ENCODE results near the gene ABCB8. TPM values are rescaled to one million over a fixed set of nuclear protein-coding genes. Genes with fewer than 3 reads are reported as not detected.

ABCB8 gene
- total and polyA plus RNA-seq, 2 of the 8 experiments (the other 6 are each of a cell fraction or from before 2014, with no cell fraction given), result 17.7 to 27.0 TPM

DNA sequence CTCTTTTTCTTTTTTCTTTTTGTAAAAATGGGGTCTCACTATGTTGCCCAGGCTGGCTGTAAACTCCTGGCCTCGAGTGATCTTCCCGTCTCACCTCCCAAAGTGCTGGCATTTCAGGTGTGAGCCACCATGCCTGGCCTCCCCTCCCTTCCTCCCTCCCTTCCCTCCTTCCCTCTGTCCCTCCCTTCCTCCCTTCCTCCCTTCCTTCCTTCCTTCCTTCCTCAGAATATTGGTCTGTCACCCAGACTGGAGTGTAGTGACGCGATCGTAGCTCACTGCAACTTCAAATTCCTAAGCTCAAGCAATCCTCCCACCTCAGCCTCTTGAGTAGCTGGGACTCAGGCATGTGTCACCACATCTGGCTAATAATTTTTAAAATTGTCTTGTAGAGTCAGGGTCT, 66.4 kb downstream of the ABCB8 start:
- WGBS, 2 experiments (ENCODE audit: extremely low coverage in 1 of 2, insufficient coverage in 1 of 2, insufficient read length in 1 of 2, insufficient replicate concordance in 2 of 2, low coverage in 1 of 2, low lambda C conversion rate in 2 of 2, missing lambda C conversion rate in 1 of 2), result 97% methylated on average over 5 of the region's 5 CpGs; no CpG with 5 or more reads in 1 of the 2 experiments
- Histone ChIP-seq H3K4ac (replicated peaks; ENCODE audit: insufficient read length, low read depth, low read length) (no peak overlapping the region), H3K18ac (ENCODE audit: extremely low read depth, low read length) (no peak overlapping the region), H4K20me1 (replicated peaks in 1 of 2; ENCODE audit: control insufficient read depth in 1 of 2, insufficient read depth in 2 of 2, low read length in 2 of 2) (peaks cover 37 to 47% of the 10 kb centered on the region in 2 experiments), H3K9me3 (ENCODE audit: insufficient read depth in 2 of 2, low read depth in 1 of 2, low read length in 1 of 2) (no peaks in the 10 kb centered on the region), H2BK15ac (ENCODE audit: low read length) (no peak overlapping the region), H3K4me3 (ENCODE audit: extremely low read depth in 1 of 4, insufficient read depth in 2 of 4, low read depth in 3 of 4, low read length in 4 of 4) (no peak overlapping the region), H3K14ac (ENCODE audit: insufficient read length) (no peak overlapping the region), H4K5ac (ENCODE audit: insufficient read length, low read depth, low read length) (no peak overlapping the region), H3K79me1 (ENCODE audit: low read depth, low read length) (peaks cover 18% of the 10 kb centered on the region), H2AFZ (ENCODE audit: low read length) (no peak overlapping the region), H4K91ac (replicated peaks; ENCODE audit: insufficient read length, low read length) (no peak overlapping the region), H3K9ac (replicated peaks in 1 of 4; ENCODE audit: extremely low read depth in 1 of 4, low read depth in 3 of 4, low read length in 3 of 4) (no peak overlapping the region), H3K79me2 (ENCODE audit: control insufficient read depth in 1 of 2, insufficient read depth in 2 of 2, low read length in 2 of 2) (peaks cover 11 to 84% of the 10 kb centered on the region in 2 experiments; a peak in 3 of 4 replicates), H3K4me1 (replicated peaks in 1 of 4; ENCODE audit: control insufficient read depth in 3 of 4, insufficient read depth in 4 of 4, low read length in 3 of 4) (peaks cover 0 to 7% (median 4%) of the 10 kb centered on the region in 4 experiments; a peak in 4 of 7 replicates), H3K27ac (ENCODE audit: low read depth, low read length) (no peak overlapping the region), H3K4me2 (ENCODE audit: insufficient read depth in 1 of 2, low read depth in 2 of 2, low read length in 2 of 2) (no peak overlapping the region), H3K27me3 (replicated peaks in 1 of 4; ENCODE audit: control insufficient read depth in 3 of 4, extremely low read depth in 1 of 4, insufficient read depth in 3 of 4, low read length in 3 of 4) (peaks cover 0 to 4% (median 0%) of the 10 kb centered on the region in 4 experiments; a peak in 2 of 7 replicates), H3K36me3 (ENCODE audit: control insufficient read depth in 2 of 4, insufficient read depth in 4 of 4, low read length in 3 of 4) (no peaks in the 10 kb centered on the region), H2BK12ac (ENCODE audit: low read depth, low read length) (no peak overlapping the region), H2BK120ac (replicated peaks; ENCODE audit: low read depth, low read length) (no peak overlapping the region), H3K23ac (ENCODE audit: insufficient read length) (no peak overlapping the region), H2BK5ac (ENCODE audit: low read depth, low read length) (no peak overlapping the region), H2AK5ac (ENCODE audit: low read depth, low read length) (no peak overlapping the region; the same call in 1 of the 2 replicates), H3K56ac (replicated peaks; ENCODE audit: insufficient read length, low read depth, low read length) (no peak overlapping the region), H4K8ac (ENCODE audit: extremely low read depth, insufficient read depth, low read length) (no peak overlapping the region), H3K23me2 (ENCODE audit: low read depth, low read length) (no peaks in the 10 kb centered on the region), H2BK20ac (ENCODE audit: low read length) (no peak overlapping the region)
- ChIA-PET CTCF (ENCODE audit: partially characterized antibody) (interaction anchor here (0.7 to 15.1 kb wide), 9 partner anchors 10 to 197 kb away, joined by 3 to 448 read pairs (median 5); no protein-coding TSS in a partner anchor), POLR2A (ENCODE audit: partially characterized antibody) (interaction anchor here (0.6 to 1.0 kb wide), 3 partner anchors 9 to 148 kb away, joined by 3 to 4 read pairs (median 4); no protein-coding TSS in a partner anchor)
- FAIRE-seq (no peak), DNase-seq (ENCODE audit: low read depth in 1 of 2, low spot score in 2 of 2) (no peak)
- TF ChIP-seq SP1 (IDR thresholded peaks at IDR 0.05; ENCODE audit: low read depth, low read length), result no peak
- TF ChIP-seq BCL11A (IDR thresholded peaks at IDR 0.05; ENCODE audit: low read depth in 2 of 2, low read length in 2 of 2), result no peak
- no peak for TF ChIP-seq ASH2L (IDR thresholded peaks at IDR 0.05; ENCODE audit: low read length)
- TF ChIP-seq, protein P1, sequence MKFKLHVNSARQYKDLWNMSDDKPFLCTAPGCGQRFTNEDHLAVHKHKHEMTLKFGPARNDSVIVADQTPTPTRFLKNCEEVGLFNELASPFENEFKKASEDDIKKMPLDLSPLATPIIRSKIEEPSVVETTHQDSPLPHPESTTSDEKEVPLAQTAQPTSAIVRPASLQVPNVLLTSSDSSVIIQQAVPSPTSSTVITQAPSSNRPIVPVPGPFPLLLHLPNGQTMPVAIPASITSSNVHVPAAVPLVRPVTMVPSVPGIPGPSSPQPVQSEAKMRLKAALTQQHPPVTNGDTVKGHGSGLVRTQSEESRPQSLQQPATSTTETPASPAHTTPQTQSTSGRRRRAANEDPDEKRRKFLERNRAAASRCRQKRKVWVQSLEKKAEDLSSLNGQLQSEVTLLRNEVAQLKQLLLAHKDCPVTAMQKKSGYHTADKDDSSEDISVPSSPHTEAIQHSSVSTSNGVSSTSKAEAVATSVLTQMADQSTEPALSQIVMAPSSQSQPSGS (IDR thresholded peaks at IDR 0.05; ENCODE audit: low read length), result no peak
- no peak for TF ChIP-seq BACH1 (IDR thresholded peaks at IDR 0.05; ENCODE audit: low read length)
- no peak for TF ChIP-seq SUZ12 (IDR thresholded peaks at IDR 0.05; ENCODE audit: low read length)
- no peak for TF ChIP-seq MAFK (IDR thresholded peaks at IDR 0.05; ENCODE audit: low read depth, low read length)
- no peak for TF ChIP-seq NANOG (IDR thresholded peaks at IDR 0.05; ENCODE audit: insufficient read depth, low read depth, low read length, poor library complexity, severe bottlenecking)
- no peak for TF ChIP-seq CHD1 (IDR thresholded peaks at IDR 0.05; ENCODE audit: low read depth, low read length)
- no peak for TF ChIP-seq RNF2 (IDR thresholded peaks at IDR 0.05; ENCODE audit: borderline replicate concordance, low read depth, low read length, missing control alignments, poor library complexity, severe bottlenecking)
- TF ChIP-seq KDM1A (IDR thresholded peaks at IDR 0.05; ENCODE audit: borderline replicate concordance, low read length), result no peak
- no peak for TF ChIP-seq EGR1 (IDR thresholded peaks at IDR 0.05; ENCODE audit: borderline replicate concordance, low read depth, low read length)
